K562 (cell line): Measurements from ENCODE around the gene TIA1. TPM values are rescaled to one million over a fixed set of nuclear protein-coding genes. Genes with fewer than 3 reads are reported as not detected.

Experiments used
- EGR1 ChIP-seq: fragments of 450-650 bp; conservative IDR thresholded peaks from 2 replicates; pipeline ENCODE4 v1.6.1; 2017; ENCODE audit warnings: mild to moderate bottlenecking
- JUND ChIP-seq, 2 experiments: IDR thresholded peaks; 2 replicates in 1 of 2; 3 replicates in 1 of 2; pipeline ENCODE4 v1.6.1; 2011; ENCODE audit warnings: borderline replicate concordance in 2 of 2, low read depth in 2 of 2, low read length in 2 of 2, improper control_type of control experiment in 1 of 2, missing biosample characterization in 1 of 2, missing genetic modification characterization in 1 of 2, missing genetic modification reagents in 1 of 2
- POLR2B ChIP-seq: fragments of 450-650 bp; IDR thresholded peaks from 2 replicates; pipeline ENCODE4 v1.6.1; 2018; ENCODE audit warnings: low read depth; ENCODE audit not compliant: partially characterized antibody
- PTRF ChIP-seq: fragments of 450-650 bp; IDR thresholded peaks from 2 replicates; pipeline ENCODE4 v1.6.1; 2016; ENCODE audit warnings: mild to moderate bottlenecking, missing genetic modification characterization, missing compliant biosample characterization
- SIN3A ChIP-seq, 2 experiments: fragments of 150-350 bp in 1 of 2; IDR thresholded peaks; 2 replicates each; pipeline ENCODE4 v1.6.1; 2011 to 2016; ENCODE audit warnings: borderline replicate concordance in 2 of 2, low read depth in 2 of 2, low read length in 2 of 2, mild to moderate bottlenecking in 2 of 2, moderate library complexity in 2 of 2; ENCODE audit not compliant: control insufficient read depth in 1 of 2
- SMARCA5 ChIP-seq: fragments of 450-650 bp; IDR thresholded peaks from 2 replicates; pipeline ENCODE4 v1.6.1; 2016
- SMARCB1 ChIP-seq: IDR thresholded peaks from 2 replicates; pipeline ENCODE4 v1.6.1; 2011; ENCODE audit warnings: improper control_type of control experiment, low read depth; ENCODE audit not compliant: insufficient read length
- SMC3 ChIP-seq: conservative IDR thresholded peaks from 2 replicates; pipeline ENCODE4 v1.6.1; 2011; ENCODE audit warnings: low read depth, low read length, improper control_type of control experiment; ENCODE audit not compliant: insufficient read depth
- SOX6 ChIP-seq: fragments of 450-650 bp; IDR thresholded peaks from 2 replicates; pipeline ENCODE4 v1.6.1; 2014; ENCODE audit warnings: mild to moderate bottlenecking
- SP1 ChIP-seq: sonication (generic); formaldehyde crosslinking; IDR thresholded peaks from 2 replicates; pipeline ENCODE4 v1.8.1; 2022; ENCODE audit warnings: mild to moderate bottlenecking, missing genetic modification reagents
- SUPT5H ChIP-seq: fragments of 450-650 bp; IDR thresholded peaks from 2 replicates; pipeline ENCODE4 v1.6.1; 2016
- TCF3 ChIP-seq: sonication (generic); formaldehyde crosslinking; IDR thresholded peaks from 2 replicates; pipeline ENCODE4 v1.4.0; 2020; ENCODE audit warnings: mild to moderate bottlenecking, missing genetic modification reagents
- TOE1 ChIP-seq, 2 experiments: fragments of 450-650 bp in 1 of 2; sonication (generic) in 1 of 2; formaldehyde crosslinking in 1 of 2; IDR thresholded peaks; 2 replicates each; pipeline versions ENCODE4 v1.7.1 to v1.8.0; 2016 to 2022; ENCODE audit warnings: borderline replicate concordance in 2 of 2, mild to moderate bottlenecking in 2 of 2, antibody characterized with exemption in 1 of 2, inconsistent platforms in 1 of 2, low read depth in 1 of 2, missing genetic modification reagents in 1 of 2, moderate library complexity in 1 of 2
- YY1 ChIP-seq, 3 experiments: IDR thresholded peaks; 2 replicates each; pipeline ENCODE4 v1.6.1; 2011; ENCODE audit warnings: low read length in 2 of 3, mild to moderate bottlenecking in 2 of 3, moderate library complexity in 2 of 3, borderline replicate concordance in 1 of 3, control low read depth in 1 of 3, low read depth in 1 of 3; ENCODE audit not compliant: insufficient read depth in 3 of 3, insufficient replicate concordance in 2 of 3, control insufficient read depth in 1 of 3, insufficient read length in 1 of 3; ENCODE audit errors: extremely low read depth in 1 of 3
- ZNF12 ChIP-seq: sonication (generic); formaldehyde crosslinking; IDR thresholded peaks from 2 replicates; pipeline ENCODE4 v1.4.0; 2020; ENCODE audit warnings: mild to moderate bottlenecking, missing genetic modification reagents
- ZNF134 ChIP-seq: fragments of 250-450 bp; sonication (Bioruptor Pico); conservative IDR thresholded peaks from 2 replicates; pipeline ENCODE4 v1.4.0; 2020
- ZSCAN32 ChIP-seq: fragments of 450-650 bp; formaldehyde crosslinking; IDR thresholded peaks from 2 replicates; pipeline ENCODE4 v1.4.0; 2020; ENCODE audit warnings: mild to moderate bottlenecking, moderate library complexity
- polyA plus RNA-seq, 8 experiments: library from polyadenylated mRNA; depleted of rRNA in 4 of 8; stranded (reverse) in 5 of 8; unstranded in 3 of 8; fragments of >200 nt; fragmentation: Nextera tagmentation in 2 of 8; fragmentation: Illumina TruSeq in 1 of 8; extraction: Ambion mirVana in 2 of 8; extraction: Trizol in 1 of 8; gene quantifications; 2 replicates each; pipeline versions ENCODE4 v1.2.1 to v1.2.3, GENCODE V29; 2011 to 2014; ENCODE audit warnings: inconsistent platforms in 1 of 8, missing spikeins in 1 of 8
- total RNA-seq, 7 experiments: library from RNA; depleted of rRNA in 6 of 7; stranded (reverse); fragments of >200 nt in 6 of 7; fragmentation: Illumina TruSeq in 2 of 7; extraction: Trizol in 2 of 7; gene quantifications; 2 replicates each; pipeline versions ENCODE4 v1.2.1 to v1.2.3, GENCODE V29; 2011 to 2021; ENCODE audit warnings: low replicate concordance in 1 of 7
- TF ChIP-seq, protein P1 (sequence below): sonication (generic); formaldehyde crosslinking; IDR thresholded peaks from 2 replicates; pipeline ENCODE4 v1.8.1; 2023; ENCODE audit warnings: missing genetic modification reagents, mild to moderate bottlenecking, borderline replicate concordance
- TF ChIP-seq, protein P2 (sequence below): fragments of 250-450 bp; sonication (Bioruptor Pico); IDR thresholded peaks from 2 replicates; pipeline ENCODE4 v1.6.1; 2021; ENCODE audit warnings: mild to moderate bottlenecking
- TF ChIP-seq, protein P3 (sequence below): sonication (generic); formaldehyde crosslinking; IDR thresholded peaks from 2 replicates; pipeline ENCODE4 v1.8.1; 2023; ENCODE audit warnings: mild to moderate bottlenecking, missing genetic modification reagents

The TIA1 gene
- total and polyA plus RNA-seq, 9 of the 15 experiments (the other 6 are each of a cell fraction or from before 2014, with no cell fraction given) = 25.3 to 129 (median 79.6) TPM

DNA sequence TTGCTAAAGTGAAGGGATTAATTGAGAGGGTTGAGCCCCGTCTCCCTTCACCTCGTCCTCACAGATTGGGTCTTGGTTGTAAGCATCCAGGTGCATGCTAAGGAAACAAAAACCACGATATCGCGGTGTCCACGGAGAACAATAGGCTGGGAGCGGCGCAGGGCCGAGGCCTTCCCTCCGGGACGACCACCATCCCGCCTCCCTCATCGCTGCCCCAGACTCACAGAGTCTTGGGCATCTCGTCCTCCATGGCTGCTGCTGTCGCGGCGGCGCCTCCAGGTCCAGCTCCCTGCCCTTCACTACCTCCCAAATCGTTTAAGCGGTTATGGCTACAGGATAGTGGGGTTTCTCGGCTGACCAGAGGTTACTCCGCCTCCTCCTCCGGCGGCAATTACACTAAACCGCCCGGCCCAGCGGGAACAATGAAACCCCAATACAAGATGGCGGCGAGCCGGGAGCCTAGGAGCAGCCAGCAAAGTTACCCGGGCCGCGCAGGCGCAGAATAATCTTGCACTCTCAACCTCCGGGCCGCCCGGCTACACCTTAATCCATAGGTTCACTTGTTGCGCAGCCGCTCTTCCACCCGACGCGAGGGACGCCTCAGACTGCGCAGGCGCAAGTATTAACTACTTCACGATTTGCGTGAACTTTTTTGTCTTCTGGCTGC is at the start of gene TIA1 (continued):
- TF ChIP-seq SIN3A (IDR thresholded peaks at IDR 0.05; ENCODE audit: borderline replicate concordance in 2 of 2, control insufficient read depth in 1 of 2, low read depth in 2 of 2, low read length in 2 of 2) (peak in 1 of 2 experiments; percentile 18; a peak in 1 of 4 replicates), POLR2B (peak; percentile 92), SMC3 (0 out of 2 replicates have a peak, but pooled peaks have one; percentile 10), SMARCA5 (no peak), TCF3 (CRISPR knock-in tag) (0 out of 2 replicates have a peak, but pooled peaks have one; percentile 12), ZSCAN32 (CRISPR knock-in tag) (no peak), PTRF (tag) (no peak), TOE1 (IDR thresholded peaks at IDR 0.05; ENCODE audit: borderline replicate concordance) (peak; percentile 36; the same call in 1 of the 2 replicates), TOE1 (CRISPR knock-in tag; IDR thresholded peaks at IDR 0.05; ENCODE audit: borderline replicate concordance, low read depth) (no peak), JUND (IDR thresholded peaks at IDR 0.05; ENCODE audit: borderline replicate concordance, low read depth, low read length) (peak; percentile 31), JUND (tag; IDR thresholded peaks at IDR 0.05; ENCODE audit: borderline replicate concordance, low read depth, low read length) (no peak), EGR1 (no peak), SMARCB1 (peak; percentile 63), ZNF12 (CRISPR knock-in tag) (0 out of 2 replicates have a peak, but pooled peaks have one; percentile 67), SOX6 (peak; percentile 46), ZNF134 (CRISPR knock-in tag) (no peak), YY1 (IDR thresholded peaks at IDR 0.05; ENCODE audit: borderline replicate concordance in 1 of 3, control insufficient read depth in 1 of 3, extremely low read depth in 1 of 3, insufficient read depth in 3 of 3, insufficient read length in 1 of 3, insufficient replicate concordance in 2 of 3, low read depth in 1 of 3, low read length in 2 of 3) (peak; percentile 88 to 97 (median 95)), SP1 (CRISPR knock-in tag) (peak; percentile 17; the same call in 1 of the 2 replicates), SUPT5H (peak; percentile 95)
- TF ChIP-seq, protein P1, sequence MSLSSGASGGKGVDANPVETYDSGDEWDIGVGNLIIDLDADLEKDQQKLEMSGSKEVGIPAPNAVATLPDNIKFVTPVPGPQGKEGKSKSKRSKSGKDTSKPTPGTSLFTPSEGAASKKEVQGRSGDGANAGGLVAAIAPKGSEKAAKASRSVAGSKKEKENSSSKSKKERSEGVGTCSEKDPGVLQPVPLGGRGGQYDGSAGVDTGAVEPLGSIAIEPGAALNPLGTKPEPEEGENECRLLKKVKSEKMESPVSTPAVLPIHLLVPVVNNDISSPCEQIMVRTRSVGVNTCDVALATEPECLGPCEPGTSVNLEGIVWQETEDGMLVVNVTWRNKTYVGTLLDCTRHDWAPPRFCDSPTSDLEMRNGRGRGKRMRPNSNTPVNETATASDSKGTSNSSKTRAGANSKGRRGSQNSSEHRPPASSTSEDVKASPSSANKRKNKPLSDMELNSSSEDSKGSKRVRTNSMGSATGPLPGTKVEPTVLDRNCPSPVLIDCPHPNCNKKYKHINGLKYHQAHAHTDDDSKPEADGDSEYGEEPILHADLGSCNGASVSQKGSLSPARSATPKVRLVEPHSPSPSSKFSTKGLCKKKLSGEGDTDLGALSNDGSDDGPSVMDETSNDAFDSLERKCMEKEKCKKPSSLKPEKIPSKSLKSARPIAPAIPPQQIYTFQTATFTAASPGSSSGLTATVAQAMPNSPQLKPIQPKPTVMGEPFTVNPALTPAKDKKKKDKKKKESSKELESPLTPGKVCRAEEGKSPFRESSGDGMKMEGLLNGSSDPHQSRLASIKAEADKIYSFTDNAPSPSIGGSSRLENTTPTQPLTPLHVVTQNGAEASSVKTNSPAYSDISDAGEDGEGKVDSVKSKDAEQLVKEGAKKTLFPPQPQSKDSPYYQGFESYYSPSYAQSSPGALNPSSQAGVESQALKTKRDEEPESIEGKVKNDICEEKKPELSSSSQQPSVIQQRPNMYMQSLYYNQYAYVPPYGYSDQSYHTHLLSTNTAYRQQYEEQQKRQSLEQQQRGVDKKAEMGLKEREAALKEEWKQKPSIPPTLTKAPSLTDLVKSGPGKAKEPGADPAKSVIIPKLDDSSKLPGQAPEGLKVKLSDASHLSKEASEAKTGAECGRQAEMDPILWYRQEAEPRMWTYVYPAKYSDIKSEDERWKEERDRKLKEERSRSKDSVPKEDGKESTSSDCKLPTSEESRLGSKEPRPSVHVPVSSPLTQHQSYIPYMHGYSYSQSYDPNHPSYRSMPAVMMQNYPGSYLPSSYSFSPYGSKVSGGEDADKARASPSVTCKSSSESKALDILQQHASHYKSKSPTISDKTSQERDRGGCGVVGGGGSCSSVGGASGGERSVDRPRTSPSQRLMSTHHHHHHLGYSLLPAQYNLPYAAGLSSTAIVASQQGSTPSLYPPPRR (CRISPR knock-in tag) = peak; percentile 6; the same call in 1 of the 2 replicates
- TF ChIP-seq, protein P2, sequence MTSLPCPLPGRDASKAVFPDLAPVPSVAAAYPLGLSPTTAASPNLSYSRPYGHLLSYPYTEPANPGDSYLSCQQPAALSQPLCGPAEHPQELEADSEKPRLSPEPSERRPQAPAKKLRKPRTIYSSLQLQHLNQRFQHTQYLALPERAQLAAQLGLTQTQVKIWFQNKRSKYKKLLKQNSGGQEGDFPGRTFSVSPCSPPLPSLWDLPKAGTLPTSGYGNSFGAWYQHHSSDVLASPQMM (CRISPR knock-in tag) = no peak
- TF ChIP-seq, protein P3, sequence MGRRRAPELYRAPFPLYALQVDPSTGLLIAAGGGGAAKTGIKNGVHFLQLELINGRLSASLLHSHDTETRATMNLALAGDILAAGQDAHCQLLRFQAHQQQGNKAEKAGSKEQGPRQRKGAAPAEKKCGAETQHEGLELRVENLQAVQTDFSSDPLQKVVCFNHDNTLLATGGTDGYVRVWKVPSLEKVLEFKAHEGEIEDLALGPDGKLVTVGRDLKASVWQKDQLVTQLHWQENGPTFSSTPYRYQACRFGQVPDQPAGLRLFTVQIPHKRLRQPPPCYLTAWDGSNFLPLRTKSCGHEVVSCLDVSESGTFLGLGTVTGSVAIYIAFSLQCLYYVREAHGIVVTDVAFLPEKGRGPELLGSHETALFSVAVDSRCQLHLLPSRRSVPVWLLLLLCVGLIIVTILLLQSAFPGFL = 0 out of 2 replicates have a peak, but pooled peaks have one; percentile 95
